GM10847 (cell line): Measurements from ENCODE around the gene ENTHD1.

Experiments
- POLR2A ChIP-seq: IDR thresholded peaks from 2 replicates; pipeline ENCODE4 v1.6.1; 2011; ENCODE audit not compliant: insufficient read length; ENCODE audit errors: extremely low read depth

Gene ENTHD1

GRCh38 chr22:39877079-39877845 is 16.3 kb downstream of the ENTHD1 start:
- no peak for TF ChIP-seq POLR2A

- no peak for TF ChIP-seq POLR2A
These were observed 19.6 kb downstream of the ENTHD1 start for GRCh38 chr22:39873965-39874364.

- TF ChIP-seq POLR2A, result no peak
These were observed 21.0 kb downstream of the ENTHD1 start for GRCh38 chr22:39872548-39872947.

- TF ChIP-seq POLR2A, result no peak
These were observed 22.4 kb downstream of the ENTHD1 start for GRCh38 chr22:39871008-39871798.

- no peak for TF ChIP-seq POLR2A
These were observed 24.8 kb downstream of the ENTHD1 start for GRCh38 chr22:39868741-39869140.

GRCh38 chr22:39859903-39860588 is 33.5 kb downstream of the ENTHD1 start:
- TF ChIP-seq POLR2A, result no peak

- TF ChIP-seq POLR2A, result no peak
These were observed 37.0 kb downstream of the ENTHD1 start for GRCh38 chr22:39856588-39856987.

- no peak for TF ChIP-seq POLR2A
These were observed 40.8 kb downstream of the ENTHD1 start for GRCh38 chr22:39852799-39853198.

- no peak for TF ChIP-seq POLR2A
These were observed 41.8 kb downstream of the ENTHD1 start for GRCh38 chr22:39851606-39852315.

GRCh38 chr22:39847477-39847876 is 46.1 kb downstream of the ENTHD1 start:
- no peak for TF ChIP-seq POLR2A

GRCh38 chr22:39845529-39845928 is 48.0 kb downstream of the ENTHD1 start:
- TF ChIP-seq POLR2A, result no peak

- TF ChIP-seq POLR2A, result no peak
These were observed 53.5 kb downstream of the ENTHD1 start for GRCh38 chr22:39839917-39840510.

- no peak for TF ChIP-seq POLR2A
These were observed 54.4 kb downstream of the ENTHD1 start for GRCh38 chr22:39839204-39839603.

GRCh38 chr22:39833610-39834009 is 60.0 kb downstream of the ENTHD1 start:
- TF ChIP-seq POLR2A, result no peak

GRCh38 chr22:39833093-39833492 is 60.5 kb downstream of the ENTHD1 start:
- TF ChIP-seq POLR2A, result no peak

- TF ChIP-seq POLR2A, result no peak
These were observed 60.9 kb downstream of the ENTHD1 start for GRCh38 chr22:39832627-39833074.
